Neural progenitor cell (in vitro differentiated cells): Measurements from ENCODE around the gene FAT1. TPM values are rescaled to one million over a fixed set of nuclear protein-coding genes. Genes with fewer than 3 reads are reported as not detected.

Experiments
- DNase-seq: peaks from one replicate; pipeline ENCODE4 v3.0.0-alpha.2; 2016; ENCODE audit warnings: low spot score
- H2AFZ ChIP-seq: fragments of 200-600 bp; sonication (generic); replicated peaks from 2 replicates; pipeline ENCODE4 v1.6.1; 2016; ENCODE audit warnings: antibody characterized with exemption
- H3F3A ChIP-seq: fragments of 200-600 bp; sonication (generic); 2 replicates; pipeline ENCODE4 v1.6.1; 2016; ENCODE audit warnings: antibody characterized with exemption, low read depth
- H3K27ac ChIP-seq: fragments of 200-600 bp; sonication (generic); 2 replicates; pipeline ENCODE4 v1.5.1; 2016; ENCODE audit warnings: mild to moderate bottlenecking
- H3K27me3 ChIP-seq: fragments of 200-600 bp; sonication (generic); 2 replicates; pipeline ENCODE4 v1.6.1; 2016; ENCODE audit warnings: mild to moderate bottlenecking, moderate library complexity
- H3K36me3 ChIP-seq: fragments of 200-600 bp; sonication (generic); 2 replicates; pipeline ENCODE4 v1.5.1; 2016
- H3K4me1 ChIP-seq: fragments of 200-600 bp; sonication (generic); 2 replicates; pipeline ENCODE4 v1.6.1; 2016; ENCODE audit warnings: mixed run types
- H3K4me2 ChIP-seq: fragments of 200-600 bp; sonication (generic); 2 replicates; pipeline ENCODE4 v1.6.1; 2016
- H3K4me3 ChIP-seq: fragments of 200-600 bp; sonication (generic); 2 replicates; pipeline ENCODE4 v1.5.1; 2016
- H3K79me2 ChIP-seq: fragments of 200-600 bp; sonication (generic); 2 replicates; pipeline ENCODE4 v1.6.1; 2016; ENCODE audit warnings: low read depth
- H3K9ac ChIP-seq: fragments of 200-600 bp; sonication (generic); 2 replicates; pipeline ENCODE4 v1.6.1; 2016
- H3K9me3 ChIP-seq: fragments of 200-600 bp; sonication (generic); 2 replicates; pipeline ENCODE4 v1.5.1; 2016; ENCODE audit warnings: low read depth
- H4K20me1 ChIP-seq: fragments of 200-600 bp; sonication (generic); 2 replicates; pipeline ENCODE4 v1.6.1; 2016; ENCODE audit warnings: low read depth
- H3K27ac Mint-ChIP-seq: 3 replicates; pipeline ENCODE4 v1.8.0; 2021; ENCODE audit warnings: mixed read lengths
- H3K27me3 Mint-ChIP-seq: 2 replicates; pipeline ENCODE4 v1.8.0; 2022; ENCODE audit warnings: low read depth, mild to moderate bottlenecking, inconsistent platforms, moderate library complexity, mixed read lengths; ENCODE audit not compliant: insufficient read depth
- H3K36me3 Mint-ChIP-seq: 3 replicates; pipeline ENCODE4 v1.8.0; 2021; ENCODE audit warnings: mixed read lengths
- H3K4me1 Mint-ChIP-seq: 3 replicates; pipeline ENCODE4 v1.8.0; 2021; ENCODE audit warnings: mixed read lengths
- H3K4me3 Mint-ChIP-seq: 3 replicates; pipeline ENCODE4 v1.8.0; 2021; ENCODE audit warnings: mild to moderate bottlenecking, moderate library complexity, mixed read lengths
- H3K9me3 Mint-ChIP-seq: 3 replicates; pipeline ENCODE4 v1.8.0; 2020; ENCODE audit warnings: mixed read lengths
- CTCF ChIP-seq: fragments of 200-600 bp; sonication (generic); IDR thresholded peaks from 2 replicates; pipeline ENCODE4 v1.5.1; 2017; ENCODE audit warnings: antibody characterized with exemption, mild to moderate bottlenecking
- EZH2 ChIP-seq: fragments of 200-600 bp; sonication (generic); IDR thresholded peaks from 2 replicates; pipeline ENCODE4 v1.6.1; 2017; ENCODE audit warnings: antibody characterized with exemption, mild to moderate bottlenecking, moderate library complexity
- EZH2phosphoT487 ChIP-seq: fragments of 200-600 bp; sonication (generic); IDR thresholded peaks from 2 replicates; pipeline ENCODE4 v1.6.1; 2017; ENCODE audit warnings: antibody characterized with exemption
- total RNA-seq: library from RNA; depleted of rRNA; stranded (reverse); fragments of >200 nt; gene quantifications from 2 replicates; pipeline ENCODE4 v1.2.3, GENCODE V29; 2015; ENCODE audit warnings: low replicate concordance

Gene FAT1
- total RNA-seq, 1 donor from 2014 or later, result 517 TPM

DNA sequence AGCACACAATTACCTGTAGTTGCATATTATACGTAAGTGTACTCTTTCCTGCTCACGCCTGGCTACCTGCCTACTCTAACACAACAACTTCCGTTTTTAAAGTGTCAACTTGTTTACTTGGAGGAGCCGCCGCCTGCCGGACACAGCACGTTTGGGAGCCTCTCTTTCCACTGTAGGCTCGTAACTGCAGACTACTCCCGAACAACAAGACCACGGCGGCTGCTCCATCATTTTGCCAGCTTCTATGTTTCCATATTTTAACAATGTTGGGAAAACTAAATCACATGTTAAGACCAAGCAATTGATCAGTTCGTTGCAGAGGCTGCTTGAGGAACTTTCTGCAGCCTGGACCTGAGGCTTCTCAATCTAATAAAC, 169.1 kb downstream of the FAT1 start:
- H3K27me3 Mint-ChIP-seq, result peaks cover 14% of the 10 kb centered on the region
- H3K4me1 ChIP-seq, result no peaks in the 10 kb centered on the region
- H3K27ac Mint-ChIP-seq, result no peak overlapping the region
- peaks cover 8% of the 10 kb centered on the region for H3K4me1 Mint-ChIP-seq
- H3K9me3 ChIP-seq, result no peaks in the 10 kb centered on the region
- peak; percentile 72 for DNase-seq
- H3K4me3 Mint-ChIP-seq, result peak overlapping the region; percentile 88
- H3K27ac ChIP-seq, result no peak overlapping the region
- H3K4me3 ChIP-seq, result peak overlapping the region; percentile 76
- H2AFZ ChIP-seq, result peak overlapping the region; percentile 100
- H3F3A ChIP-seq, result peaks cover 10% of the 10 kb centered on the region
- H4K20me1 ChIP-seq, result no peaks in the 10 kb centered on the region
- H3K9ac ChIP-seq, result no peak overlapping the region
- H3K9me3 Mint-ChIP-seq, result no peaks in the 10 kb centered on the region
- H3K79me2 ChIP-seq, result no peaks in the 10 kb centered on the region
- TF ChIP-seq EZH2phosphoT487, result no peak
- TF ChIP-seq CTCF, result peak; percentile 47
- TF ChIP-seq EZH2, result no peak
- no peaks in the 10 kb centered on the region for H3K36me3 ChIP-seq
- peak overlapping the region; percentile 99 for H3K4me2 ChIP-seq
- no peaks in the 10 kb centered on the region for H3K36me3 Mint-ChIP-seq
- H3K27me3 ChIP-seq, result peaks cover 24% of the 10 kb centered on the region

DNA sequence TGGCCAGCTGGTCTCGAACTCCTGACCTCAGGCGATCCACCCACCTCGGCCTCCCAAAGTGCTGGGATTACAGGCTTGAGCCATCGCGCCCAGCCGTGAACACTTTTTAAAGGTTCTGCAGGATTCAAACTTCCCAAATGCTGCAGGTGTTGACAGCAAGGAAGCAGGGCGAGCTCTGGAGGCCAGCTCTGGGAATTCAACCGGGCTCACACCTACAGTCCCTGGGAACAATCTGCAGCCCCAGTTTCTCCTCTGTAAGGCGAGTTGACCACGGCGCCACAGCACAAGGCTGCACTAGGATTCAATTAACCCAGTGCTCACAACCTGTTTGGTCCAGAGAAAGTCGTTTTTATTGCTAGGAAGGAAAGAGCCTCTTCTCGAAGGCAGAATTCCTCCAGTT, 169.9 kb downstream of the FAT1 start:
- no peak overlapping the region for H3K27ac ChIP-seq
- no peaks in the 10 kb centered on the region for H3K9me3 Mint-ChIP-seq
- peaks cover 10% of the 10 kb centered on the region for H3F3A ChIP-seq
- H3K27ac Mint-ChIP-seq, result no peak overlapping the region
- H3K27me3 ChIP-seq, result peaks cover 24% of the 10 kb centered on the region
- no peaks in the 10 kb centered on the region for H3K36me3 ChIP-seq
- TF ChIP-seq EZH2, result no peak
- no peak for TF ChIP-seq CTCF
- TF ChIP-seq EZH2phosphoT487, result no peak
- peak; percentile 33 for DNase-seq
- H3K4me3 Mint-ChIP-seq, result no peak overlapping the region
- no peaks in the 10 kb centered on the region for H3K9me3 ChIP-seq
- no peaks in the 10 kb centered on the region for H4K20me1 ChIP-seq
- H3K36me3 Mint-ChIP-seq, result no peaks in the 10 kb centered on the region
- no peak overlapping the region for H3K4me3 ChIP-seq
- peaks cover 8% of the 10 kb centered on the region for H3K4me1 Mint-ChIP-seq
- H2AFZ ChIP-seq, result peak overlapping the region; percentile 100
- peak overlapping the region; percentile 99 for H3K4me2 ChIP-seq
- H3K79me2 ChIP-seq, result no peaks in the 10 kb centered on the region
- no peak overlapping the region for H3K9ac ChIP-seq
- H3K27me3 Mint-ChIP-seq, result peaks cover 14% of the 10 kb centered on the region
- H3K4me1 ChIP-seq, result no peaks in the 10 kb centered on the region

GRCh38 chr4:186551849-186552248, 171.8 kb downstream of the FAT1 start:
- Mint-ChIP-seq H3K36me3 (no peaks in the 10 kb centered on the region), H3K4me3 (no peak overlapping the region), H3K27me3 (peaks cover 14% of the 10 kb centered on the region), H3K27ac (no peak overlapping the region), H3K9me3 (no peaks in the 10 kb centered on the region), H3K4me1 (peaks cover 8% of the 10 kb centered on the region)
- DNase-seq, result no peak
- Histone ChIP-seq H3K36me3 (no peaks in the 10 kb centered on the region), H3K79me2 (no peaks in the 10 kb centered on the region), H3F3A (peaks cover 10% of the 10 kb centered on the region), H3K4me1 (no peaks in the 10 kb centered on the region), H3K27ac (no peak overlapping the region), H3K4me2 (no peak overlapping the region), H3K4me3 (no peak overlapping the region), H4K20me1 (no peaks in the 10 kb centered on the region), H2AFZ (no peak overlapping the region), H3K9me3 (no peaks in the 10 kb centered on the region), H3K27me3 (peaks cover 24% of the 10 kb centered on the region), H3K9ac (no peak overlapping the region)
- no peak for TF ChIP-seq EZH2phosphoT487
- no peak for TF ChIP-seq CTCF
- TF ChIP-seq EZH2, result no peak
